ENCODE measurements around the gene PCBP3. TPM values are rescaled to one million over a fixed set of nuclear protein-coding genes. Genes with fewer than 3 reads are reported as not detected.

The PCBP3 gene
- polyA plus RNA-seq, 1 donor (not counting 4 experiments of a cell fraction or from before 2014, with no cell fraction given): 0.25 TPM

DNA sequence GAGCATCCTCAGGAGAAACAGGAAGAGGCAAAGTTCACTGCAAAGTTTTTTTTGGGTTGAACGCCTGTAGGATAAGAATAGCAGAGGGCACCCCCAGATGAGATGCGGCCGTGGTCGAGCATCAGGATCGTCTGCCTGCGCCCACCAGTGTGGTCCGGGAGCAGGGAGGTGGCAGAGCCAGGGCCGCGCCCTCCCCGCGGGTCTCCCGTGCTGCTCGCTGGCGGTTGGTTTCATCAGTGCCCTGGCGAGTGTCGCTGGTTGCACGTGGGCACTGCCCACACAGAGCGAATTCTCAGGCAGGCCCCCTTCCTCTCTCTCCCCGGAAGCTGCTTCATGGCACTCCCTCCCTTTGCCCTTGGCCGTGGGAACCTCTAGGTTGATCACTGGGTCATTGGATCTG, 120.0 kb downstream of the PCBP3 start:
- H3K79me2 ChIP-seq (ENCODE audit: control insufficient read depth, insufficient read depth, low read length): no peaks in the 10 kb centered on the region
- no peak for DNase-seq (ENCODE audit: low read depth, low spot score)
- H3K27me3 ChIP-seq (ENCODE audit: control insufficient read depth, extremely low read depth, insufficient read depth, low read length): no peaks in the 10 kb centered on the region
- no peak overlapping the region for H3K9ac ChIP-seq (ENCODE audit: control insufficient read depth, extremely low read depth, insufficient read depth, low read length)
- no peak overlapping the region for H3K27ac ChIP-seq (ENCODE audit: control insufficient read depth, insufficient read depth, low read length)
- no peak for FAIRE-seq
- H3K4me3 ChIP-seq (ENCODE audit: control insufficient read depth in 2 of 3, extremely low read depth in 1 of 3, insufficient read depth in 2 of 3, low read depth in 1 of 3, low read length in 3 of 3): no peak overlapping the region
- dilution Hi-C loops (cut with MboI; ENCODE audit: extremely low pct_ligation_motif_present, low sequenced_read_pairs): no loop called here
- no peaks in the 10 kb centered on the region for H4K20me1 ChIP-seq (ENCODE audit: control insufficient read depth, extremely low read depth, insufficient read depth, low read length)
- no peak overlapping the region for H3K4me2 ChIP-seq (ENCODE audit: control insufficient read depth, extremely low read depth, insufficient read depth, low read depth, low read length)
- no peak overlapping the region for H2AFZ ChIP-seq (ENCODE audit: control insufficient read depth, low read length)
- H3K9me1 ChIP-seq (ENCODE audit: control insufficient read depth, extremely low read depth, insufficient read depth, low read length): no peaks in the 10 kb centered on the region
- H3K36me3 ChIP-seq (ENCODE audit: control insufficient read depth in 2 of 2, extremely low read depth in 1 of 2, insufficient read depth in 2 of 2, low read length in 2 of 2): no peaks in the 10 kb centered on the region
- H3K4me1 ChIP-seq (ENCODE audit: control insufficient read depth, extremely low read depth, insufficient read depth, low read length): no peaks in the 10 kb centered on the region
- TF ChIP-seq EZH2 (IDR thresholded peaks at IDR 0.05; ENCODE audit: low read length) (no peak), CTCF (optimal IDR thresholded peaks at IDR 0.05 in 1 of 3, IDR thresholded peaks at IDR 0.05 in 1 of 3, conservative IDR thresholded peaks at IDR 0.05 in 1 of 3; ENCODE audit: extremely low read depth in 1 of 3, insufficient read depth in 2 of 3, low read length in 3 of 3) (no peak)
- no peaks in the 10 kb centered on the region for H3K9me3 ChIP-seq (ENCODE audit: control insufficient read depth, low read depth, low read length)

DNA sequence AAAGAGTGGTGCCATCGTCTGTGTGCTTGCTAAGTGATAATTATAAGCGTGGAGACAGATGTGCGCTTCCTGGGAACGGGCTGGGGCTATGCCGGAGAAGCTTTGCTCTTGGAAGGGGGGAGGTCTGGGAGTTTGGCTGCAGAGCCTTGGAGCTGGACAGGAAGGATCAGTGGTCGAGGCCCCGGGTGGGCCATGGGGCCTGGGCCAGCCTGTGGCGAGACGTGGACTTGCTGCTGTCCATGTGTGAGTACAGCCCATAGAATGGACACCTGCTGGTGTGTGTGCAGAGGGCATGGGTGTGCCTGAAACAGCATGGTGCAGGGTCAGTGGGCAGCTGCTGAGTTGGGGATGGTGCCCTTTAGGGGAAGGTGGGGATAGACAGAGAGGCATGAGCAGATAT, 121.3 kb downstream of the PCBP3 start:
- no peaks in the 10 kb centered on the region for H3K27me3 ChIP-seq (ENCODE audit: control insufficient read depth, extremely low read depth, insufficient read depth, low read length)
- no peak overlapping the region for H3K27ac ChIP-seq (ENCODE audit: control insufficient read depth, insufficient read depth, low read length)
- no peak overlapping the region for H3K9ac ChIP-seq (ENCODE audit: control insufficient read depth, extremely low read depth, insufficient read depth, low read length)
- DNase-seq (ENCODE audit: low read depth, low spot score) (no peak), FAIRE-seq (no peak)
- dilution Hi-C loops (cut with MboI; ENCODE audit: extremely low pct_ligation_motif_present, low sequenced_read_pairs): no loop called here
- no peak overlapping the region for H2AFZ ChIP-seq (ENCODE audit: control insufficient read depth, low read length)
- TF ChIP-seq EZH2 (IDR thresholded peaks at IDR 0.05; ENCODE audit: low read length) (no peak), CTCF (optimal IDR thresholded peaks at IDR 0.05 in 1 of 3, IDR thresholded peaks at IDR 0.05 in 1 of 3, conservative IDR thresholded peaks at IDR 0.05 in 1 of 3; ENCODE audit: extremely low read depth in 1 of 3, insufficient read depth in 2 of 3, low read length in 3 of 3) (no peak)
- no peak overlapping the region for H3K4me3 ChIP-seq (ENCODE audit: control insufficient read depth in 2 of 3, extremely low read depth in 1 of 3, insufficient read depth in 2 of 3, low read depth in 1 of 3, low read length in 3 of 3)
- no peaks in the 10 kb centered on the region for H3K9me1 ChIP-seq (ENCODE audit: control insufficient read depth, extremely low read depth, insufficient read depth, low read length)
- H3K36me3 ChIP-seq (ENCODE audit: control insufficient read depth in 2 of 2, extremely low read depth in 1 of 2, insufficient read depth in 2 of 2, low read length in 2 of 2): no peaks in the 10 kb centered on the region
- H3K4me2 ChIP-seq (ENCODE audit: control insufficient read depth, extremely low read depth, insufficient read depth, low read depth, low read length): no peak overlapping the region
- no peaks in the 10 kb centered on the region for H3K4me1 ChIP-seq (ENCODE audit: control insufficient read depth, extremely low read depth, insufficient read depth, low read length)
- H3K9me3 ChIP-seq (ENCODE audit: control insufficient read depth, low read depth, low read length): no peaks in the 10 kb centered on the region
- no peaks in the 10 kb centered on the region for H3K79me2 ChIP-seq (ENCODE audit: control insufficient read depth, insufficient read depth, low read length)
- H4K20me1 ChIP-seq (ENCODE audit: control insufficient read depth, extremely low read depth, insufficient read depth, low read length): no peaks in the 10 kb centered on the region
